Lower leg skin (tissue), 3 donors: ENCODE data around the gene EHD4.

Experiments
- POLR2A ChIP-seq, 2 donors: fragments of 450-650 bp; IDR thresholded peaks; one replicate each; pipeline ENCODE4 v1.6.1; 2016 to 2017; ENCODE audit warnings: antibody characterized with exemption in 2 of 2, mild to moderate bottlenecking in 1 of 2, moderate library complexity in 1 of 2
- TF ChIP-seq, protein P1 (sequence below), 3 donors: fragments of 450-650 bp; IDR thresholded peaks; one replicate each; pipeline ENCODE4 v1.5.1; 2016; ENCODE audit warnings: antibody characterized with exemption in 3 of 3, mild to moderate bottlenecking in 3 of 3, moderate library complexity in 2 of 3

DNA sequence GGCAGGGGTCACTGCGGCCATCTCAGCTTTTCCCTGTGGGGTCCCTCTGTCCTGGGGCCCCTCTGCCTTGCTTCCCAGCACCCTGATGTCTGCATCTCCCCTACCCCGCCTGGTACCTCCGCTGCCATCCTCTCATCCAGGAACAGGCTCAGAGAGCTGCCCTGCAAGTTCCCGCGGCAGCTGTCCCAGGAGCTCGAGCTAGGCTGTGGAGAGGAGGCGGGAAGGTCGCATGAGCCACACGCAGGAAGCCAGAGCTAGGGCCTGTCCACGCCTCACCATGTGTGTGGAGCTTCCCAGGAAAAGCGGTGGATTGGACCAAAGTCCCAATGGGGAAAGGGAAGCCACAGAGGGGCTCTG lies 121.2 kb downstream of the EHD4 start:
- TF ChIP-seq POLR2A (IDR thresholded peaks at IDR 0.05) = no peak
- TF ChIP-seq, protein P1, sequence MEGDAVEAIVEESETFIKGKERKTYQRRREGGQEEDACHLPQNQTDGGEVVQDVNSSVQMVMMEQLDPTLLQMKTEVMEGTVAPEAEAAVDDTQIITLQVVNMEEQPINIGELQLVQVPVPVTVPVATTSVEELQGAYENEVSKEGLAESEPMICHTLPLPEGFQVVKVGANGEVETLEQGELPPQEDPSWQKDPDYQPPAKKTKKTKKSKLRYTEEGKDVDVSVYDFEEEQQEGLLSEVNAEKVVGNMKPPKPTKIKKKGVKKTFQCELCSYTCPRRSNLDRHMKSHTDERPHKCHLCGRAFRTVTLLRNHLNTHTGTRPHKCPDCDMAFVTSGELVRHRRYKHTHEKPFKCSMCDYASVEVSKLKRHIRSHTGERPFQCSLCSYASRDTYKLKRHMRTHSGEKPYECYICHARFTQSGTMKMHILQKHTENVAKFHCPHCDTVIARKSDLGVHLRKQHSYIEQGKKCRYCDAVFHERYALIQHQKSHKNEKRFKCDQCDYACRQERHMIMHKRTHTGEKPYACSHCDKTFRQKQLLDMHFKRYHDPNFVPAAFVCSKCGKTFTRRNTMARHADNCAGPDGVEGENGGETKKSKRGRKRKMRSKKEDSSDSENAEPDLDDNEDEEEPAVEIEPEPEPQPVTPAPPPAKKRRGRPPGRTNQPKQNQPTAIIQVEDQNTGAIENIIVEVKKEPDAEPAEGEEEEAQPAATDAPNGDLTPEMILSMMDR (IDR thresholded peaks at IDR 0.05) = no peak
